Measurements from ENCODE around the gene NUDT13.

DNA sequence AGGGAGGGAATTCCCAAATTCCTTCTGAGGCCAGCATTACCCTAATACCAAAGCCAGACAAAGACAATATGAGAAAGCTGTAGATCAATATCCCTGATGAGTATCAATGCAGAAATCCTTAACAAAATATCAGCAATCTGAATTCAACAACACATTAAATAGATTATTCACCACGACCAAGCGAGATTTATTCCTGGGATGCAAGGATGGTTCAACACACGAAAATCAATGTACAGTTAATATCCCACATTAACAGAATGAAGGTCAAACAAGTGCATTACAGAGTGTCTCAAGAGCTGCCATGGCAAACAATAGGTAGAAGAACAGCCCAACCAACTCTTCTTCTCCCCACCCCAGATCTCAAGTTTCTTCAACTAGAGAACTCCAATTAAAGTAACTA is 51.4 kb downstream of the NUDT13 start:
- TF ChIP-seq, protein P1, sequence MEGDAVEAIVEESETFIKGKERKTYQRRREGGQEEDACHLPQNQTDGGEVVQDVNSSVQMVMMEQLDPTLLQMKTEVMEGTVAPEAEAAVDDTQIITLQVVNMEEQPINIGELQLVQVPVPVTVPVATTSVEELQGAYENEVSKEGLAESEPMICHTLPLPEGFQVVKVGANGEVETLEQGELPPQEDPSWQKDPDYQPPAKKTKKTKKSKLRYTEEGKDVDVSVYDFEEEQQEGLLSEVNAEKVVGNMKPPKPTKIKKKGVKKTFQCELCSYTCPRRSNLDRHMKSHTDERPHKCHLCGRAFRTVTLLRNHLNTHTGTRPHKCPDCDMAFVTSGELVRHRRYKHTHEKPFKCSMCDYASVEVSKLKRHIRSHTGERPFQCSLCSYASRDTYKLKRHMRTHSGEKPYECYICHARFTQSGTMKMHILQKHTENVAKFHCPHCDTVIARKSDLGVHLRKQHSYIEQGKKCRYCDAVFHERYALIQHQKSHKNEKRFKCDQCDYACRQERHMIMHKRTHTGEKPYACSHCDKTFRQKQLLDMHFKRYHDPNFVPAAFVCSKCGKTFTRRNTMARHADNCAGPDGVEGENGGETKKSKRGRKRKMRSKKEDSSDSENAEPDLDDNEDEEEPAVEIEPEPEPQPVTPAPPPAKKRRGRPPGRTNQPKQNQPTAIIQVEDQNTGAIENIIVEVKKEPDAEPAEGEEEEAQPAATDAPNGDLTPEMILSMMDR (IDR thresholded peaks at IDR 0.05), result no peak
- no peak for TF ChIP-seq POLR2AphosphoS5 (IDR thresholded peaks at IDR 0.05)
- TF ChIP-seq POLR2A (IDR thresholded peaks at IDR 0.05; ENCODE audit: low read depth), result no peak
- TF ChIP-seq EP300 (IDR thresholded peaks at IDR 0.05), result no peak

Data from esophagus muscularis mucosa (tissue), 4 donors.